Thyroid gland (tissue), 4 donors: ENCODE measurements around the gene SIGLEC15. TPM values are rescaled to one million over a fixed set of nuclear protein-coding genes. Genes with fewer than 3 reads are reported as not detected.
A peak's percentile ranks its signal among the peaks of the same experiment; 100 is the strongest.

Experiments
- DNase-seq, 2 donors: peaks; one replicate each; pipeline ENCODE4 v3.0.0-alpha.2; 2019
- H3K27ac ChIP-seq, 3 donors: fragments of 200-600 bp; sonication (generic); 1 replicate in 2 of 3; 2 replicates in 1 of 3; pipeline ENCODE4 v1.5.1; 2016 to 2019; ENCODE audit warnings: mild to moderate bottlenecking in 1 of 3, moderate library complexity in 1 of 3
- H3K27me3 ChIP-seq: fragments of 200-600 bp; sonication (generic); one replicate; pipeline ENCODE4 v1.5.1; 2019
- H3K36me3 ChIP-seq, 2 donors: fragments of 200-600 bp; sonication (generic); one replicate each; pipeline ENCODE4 v1.5.1; 2016 to 2019
- H3K4me1 ChIP-seq, 2 donors: fragments of 200-600 bp; sonication (generic); one replicate each; pipeline ENCODE4 v1.5.1; 2017 to 2019
- H3K4me3 ChIP-seq, 3 donors: fragments of 200-600 bp; sonication (generic); replicated peaks in 1 of 3; 1 replicate in 2 of 3; 2 replicates in 1 of 3; pipeline ENCODE4 v1.5.1; 2016; ENCODE audit warnings: mild to moderate bottlenecking in 1 of 3
- H3K9me3 ChIP-seq: fragments of 200-600 bp; sonication (generic); one replicate; pipeline ENCODE4 v1.5.1; 2017
- CTCF ChIP-seq, 6 experiments: fragments of 200-600 bp in 3 of 6; fragments of 450-650 bp in 3 of 6; sonication (generic) in 3 of 6; IDR thresholded peaks; one replicate each; pipeline ENCODE4 v1.5.1; 2016 to 2019; ENCODE audit warnings: antibody characterized with exemption in 6 of 6, mild to moderate bottlenecking in 2 of 6, inconsistent platforms in 1 of 6, moderate library complexity in 1 of 6
- POLR2A ChIP-seq, 2 donors: fragments of 450-650 bp; IDR thresholded peaks; one replicate each; pipeline ENCODE4 v1.6.1; 2017; ENCODE audit warnings: antibody characterized with exemption in 2 of 2, mild to moderate bottlenecking in 2 of 2, moderate library complexity in 1 of 2
- WGBS, 2 donors: methylation state at CpG; one replicate each; pipeline ENCODE4 v1.1.5; 2017; 5-methylcytosine and 5-hydroxymethylcytosine counted together
- intact Hi-C: fragments of 100-400 bp; cut with DNase I; formaldehyde crosslinking; loops from one replicate; pipeline ENCODE4 v1.15.1; 2023
- total RNA-seq, 4 donors: library from RNA; depleted of rRNA; stranded (reverse); fragments of >200 nt; gene quantifications; one replicate each; pipeline ENCODE4 v1.2.3, GENCODE V29; 2016

The SIGLEC15 gene
- total RNA-seq, 4 donors from 2014 or later = 0.33 to 4.0 (median 0.54) TPM; not detected in 1

GRCh38 chr18:45879681-45880655, 54.5 kb downstream of the SIGLEC15 start:
- H3K27me3 ChIP-seq = no peaks in the 10 kb centered on the region
- peak; percentile 65 to 74 for DNase-seq
- TF ChIP-seq CTCF (IDR thresholded peaks at IDR 0.05) = peak; percentile 80 to 97 (median 90)
- no peak for TF ChIP-seq POLR2A (IDR thresholded peaks at IDR 0.05)
- H3K4me3 ChIP-seq = no peak overlapping the region
- H3K4me1 ChIP-seq = peaks cover 0 to 4% of the 10 kb centered on the region in 2 donors
- 40 to 41% methylated on average over 17 of the region's 17 CpGs for WGBS, 2 donors
- H3K36me3 ChIP-seq = peaks cover 16 to 21% of the 10 kb centered on the region in 2 donors
- H3K9me3 ChIP-seq = no peaks in the 10 kb centered on the region
- H3K27ac ChIP-seq = no peak overlapping the region
- intact Hi-C loops = loop anchor here (10.0 kb wide), 2 partner anchors 185 to 215 kb away; no protein-coding TSS in a partner anchor

GRCh38 chr18:45880876-45881558, 55.5 kb downstream of the SIGLEC15 start:
- Histone ChIP-seq H3K36me3 (peaks cover 11 to 13% of the 10 kb centered on the region in 2 donors), H3K27ac (no peak overlapping the region), H3K27me3 (no peaks in the 10 kb centered on the region), H3K4me3 (no peak overlapping the region), H3K4me1 (peaks cover 0 to 4% of the 10 kb centered on the region in 2 donors), H3K9me3 (no peaks in the 10 kb centered on the region)
- no peak for TF ChIP-seq POLR2A (IDR thresholded peaks at IDR 0.05)
- no peak for TF ChIP-seq CTCF (IDR thresholded peaks at IDR 0.05)
- DNase-seq = no peak
- 96 to 98% methylated on average over 3 of the region's 3 CpGs for WGBS, 2 donors
- intact Hi-C loops = no loop called here

DNA sequence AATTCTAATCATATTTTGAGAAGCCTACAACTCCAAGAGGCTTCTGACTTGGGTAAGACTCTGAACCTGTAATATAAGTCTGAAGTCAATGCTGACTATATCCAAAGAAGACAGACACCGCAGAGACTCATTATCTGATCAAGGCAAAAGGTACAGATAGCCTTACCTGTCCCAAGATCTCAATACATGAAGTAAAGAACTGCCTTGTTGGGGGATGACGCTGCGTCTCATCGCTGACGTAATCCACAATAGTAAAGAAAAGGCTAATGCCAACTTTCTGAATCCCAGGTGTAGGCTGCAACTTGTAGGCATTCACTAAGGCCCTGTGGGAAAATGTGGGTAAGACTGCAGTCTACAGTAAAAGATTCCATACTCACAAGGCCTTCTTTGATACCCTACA, 62.1 kb downstream of the SIGLEC15 start:
- intact Hi-C loops = no loop called here
- 97 to 98% methylated on average over 5 of the region's 5 CpGs for WGBS, 2 donors

GRCh38 chr18:45889419-45890064, 64.1 kb downstream of the SIGLEC15 start:
- Histone ChIP-seq H3K36me3 (peaks cover 14 to 18% of the 10 kb centered on the region in 2 donors), H3K9me3 (no peaks in the 10 kb centered on the region), H3K4me3 (no peak overlapping the region), H3K27ac (no peak overlapping the region), H3K4me1 (no peaks in the 10 kb centered on the region), H3K27me3 (no peaks in the 10 kb centered on the region)
- intact Hi-C loops = no loop called here
- TF ChIP-seq CTCF (IDR thresholded peaks at IDR 0.05) (no peak), POLR2A (IDR thresholded peaks at IDR 0.05) (no peak)
- 95 to 96% methylated on average over 3 of the region's 3 CpGs for WGBS, 2 donors
- no peak for DNase-seq

More for the DNA sequence above, 62.1 kb downstream of the SIGLEC15 start:
- no peak overlapping the region for H3K4me3 ChIP-seq
- peaks cover 12 to 18% of the 10 kb centered on the region in 2 donors for H3K36me3 ChIP-seq
- no peaks in the 10 kb centered on the region for H3K9me3 ChIP-seq
- TF ChIP-seq POLR2A (IDR thresholded peaks at IDR 0.05) (no peak), CTCF (IDR thresholded peaks at IDR 0.05) (no peak)
- H3K27ac ChIP-seq = no peak overlapping the region
- no peaks in the 10 kb centered on the region for H3K27me3 ChIP-seq
- no peak for DNase-seq
- no peaks in the 10 kb centered on the region for H3K4me1 ChIP-seq
